ENCODE results near the gene SGPL1.
"Not testable (repeated sequence)": the region's sequence is repeated elsewhere in the genome, so short reads cannot be mapped to it uniquely, and the experiment has no call there.

SGPL1 gene

GRCh38 chr10:70843776-70844489, 28.2 kb downstream of the SGPL1 start:
- no peak for DNase-seq (ENCODE audit: low read depth in 3 of 3)

DNA sequence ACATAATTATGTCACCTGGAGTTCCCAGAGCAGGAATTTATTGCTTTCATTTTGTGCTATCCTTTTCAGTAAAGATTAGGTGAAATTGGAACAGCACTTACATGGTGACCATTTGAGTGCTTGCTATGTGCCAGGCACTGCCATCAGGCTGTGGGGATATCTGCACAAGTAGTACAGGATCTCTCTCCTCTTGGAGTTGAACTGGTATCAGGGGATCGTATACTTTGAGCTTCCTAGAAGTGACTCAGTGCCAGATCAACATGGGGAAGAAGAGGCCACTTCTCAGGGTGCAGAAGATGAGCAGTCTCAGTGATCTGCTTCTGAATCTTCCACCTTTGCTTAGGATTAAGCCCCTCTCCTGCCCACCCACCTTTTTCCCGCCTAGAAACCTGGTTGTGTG, 29.5 kb downstream of the SGPL1 start:
- no peak for DNase-seq (ENCODE audit: low read depth in 3 of 3)

- no peak for DNase-seq (ENCODE audit: low read depth in 3 of 3)
Measured at GRCh38 chr10:70845816-70846215, 30.1 kb downstream of the SGPL1 start.

DNA sequence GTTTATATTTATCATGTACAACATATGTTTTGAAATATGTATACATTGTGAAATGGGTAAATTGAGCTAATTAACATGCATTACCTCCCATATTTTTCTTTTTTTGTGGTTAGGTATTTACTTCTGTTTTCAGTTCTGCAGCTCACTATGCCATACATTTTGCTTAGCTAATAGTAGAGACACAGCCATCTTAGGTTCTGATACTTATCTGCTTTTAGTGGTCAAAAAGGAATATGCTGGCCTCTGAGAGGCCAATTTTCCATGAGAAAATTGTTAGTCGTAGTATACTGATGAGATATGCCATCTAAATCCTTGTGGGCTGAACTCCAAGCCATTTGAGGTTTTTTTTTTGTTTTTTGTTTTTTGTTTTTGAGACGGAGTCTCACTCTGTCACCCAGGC, 31.0 kb downstream of the SGPL1 start:
- no peak for DNase-seq (ENCODE audit: low read depth in 3 of 3)

DNA sequence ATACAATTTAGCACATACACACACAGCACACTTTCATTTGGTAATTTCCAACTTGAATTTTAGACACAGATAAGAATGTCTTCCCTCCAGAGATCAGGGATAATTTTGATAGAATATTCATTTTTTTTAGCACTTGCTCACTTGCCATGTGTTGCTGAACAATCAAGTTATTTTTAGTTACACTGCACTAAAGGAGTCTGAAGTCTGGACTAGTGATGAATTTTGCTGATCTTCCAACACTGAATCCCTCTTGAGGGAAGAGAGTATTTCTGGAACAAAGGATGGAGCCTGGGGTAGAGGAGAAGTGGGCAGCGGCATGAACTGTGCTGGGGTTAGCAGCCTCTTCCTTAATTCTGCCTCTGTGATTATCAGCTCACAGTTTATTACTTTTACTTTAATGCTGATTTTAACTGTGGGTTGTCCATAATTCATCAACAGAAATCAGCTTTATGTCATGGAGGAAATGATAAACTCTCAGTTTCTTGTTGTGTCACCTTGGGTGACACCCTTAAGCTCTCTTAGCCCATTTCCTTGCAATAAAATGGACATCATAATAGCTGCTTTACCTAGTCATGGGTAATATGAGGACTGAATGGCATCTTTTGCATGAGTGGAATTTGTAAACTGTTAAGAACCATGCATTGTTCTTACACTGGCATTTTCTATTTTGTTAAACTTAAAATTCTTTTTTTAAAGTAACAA, 32.1 kb downstream of the SGPL1 start:
- no peak for DNase-seq (ENCODE audit: low read depth in 3 of 3)

- DNase-seq (ENCODE audit: low read depth in 3 of 3), result no peak
Measured at GRCh38 chr10:70849582-70850016, 33.9 kb downstream of the SGPL1 start.

- DNase-seq (ENCODE audit: low read depth in 3 of 3), result no peak
Measured at GRCh38 chr10:70850097-70850496, 34.3 kb downstream of the SGPL1 start.

DNA sequence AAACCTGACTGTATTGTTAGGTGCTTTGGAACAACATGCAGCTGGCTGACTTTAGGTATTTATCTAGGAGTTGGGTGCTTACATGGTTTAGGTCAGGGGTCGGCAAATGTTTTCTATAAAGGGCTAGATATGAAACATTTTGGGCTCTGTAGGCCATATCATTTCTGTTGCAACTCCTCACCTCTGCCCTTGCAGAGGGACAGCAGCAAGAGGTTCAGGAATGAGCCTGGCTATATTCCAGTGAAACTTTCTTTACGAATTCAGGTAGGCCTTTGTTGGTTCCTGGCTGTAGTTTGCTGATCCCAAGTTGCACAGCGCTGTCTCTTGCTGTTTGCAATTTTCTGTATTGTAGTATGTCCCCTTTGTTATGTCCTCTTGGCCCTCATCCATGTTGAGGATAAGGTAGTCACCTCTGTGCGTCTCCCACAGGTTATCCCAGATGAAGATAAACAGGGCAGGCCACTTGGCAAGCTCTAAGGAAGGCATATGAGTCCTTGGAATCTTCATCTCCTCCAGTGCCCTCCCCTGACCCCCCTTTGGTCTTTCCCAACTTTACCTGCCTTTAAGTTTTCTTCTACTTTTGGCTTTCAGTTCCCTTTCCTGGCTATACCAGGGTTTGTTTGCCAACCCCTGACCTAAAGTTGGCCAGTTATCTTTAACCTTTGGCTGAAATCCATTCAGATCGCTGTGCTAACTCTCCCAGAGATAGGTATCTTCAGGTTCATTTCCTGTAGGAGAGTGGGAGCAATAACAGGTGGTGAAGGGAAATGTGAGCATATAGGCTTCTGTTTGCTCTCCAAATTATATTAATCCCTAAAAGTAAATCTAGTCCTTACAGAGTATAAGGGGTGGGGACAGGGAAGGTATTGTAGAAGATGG, 36.1 kb downstream of the SGPL1 start:
- DNase-seq (ENCODE audit: low read depth in 3 of 3), result no peak

DNA sequence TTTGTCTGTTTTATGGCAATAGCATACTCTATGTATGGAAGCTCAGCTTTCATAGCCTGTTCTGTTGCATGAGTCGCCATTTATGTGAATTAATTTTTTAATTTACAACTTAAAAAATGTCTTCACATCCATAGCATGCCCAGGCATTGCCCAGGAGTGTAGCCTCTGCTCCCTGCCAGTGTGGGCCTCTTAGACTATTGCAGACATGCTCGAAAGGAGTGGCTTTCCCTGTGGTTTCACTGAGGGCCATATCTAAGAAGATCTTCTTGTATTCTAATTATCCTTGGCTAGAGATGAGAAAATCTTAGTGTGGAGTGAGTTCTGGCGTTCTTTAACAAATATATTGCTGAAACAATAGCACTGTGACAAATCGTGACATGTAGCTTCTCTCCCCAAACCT, 37.3 kb downstream of the SGPL1 start:
- no peak for DNase-seq (ENCODE audit: low read depth in 3 of 3)

DNA sequence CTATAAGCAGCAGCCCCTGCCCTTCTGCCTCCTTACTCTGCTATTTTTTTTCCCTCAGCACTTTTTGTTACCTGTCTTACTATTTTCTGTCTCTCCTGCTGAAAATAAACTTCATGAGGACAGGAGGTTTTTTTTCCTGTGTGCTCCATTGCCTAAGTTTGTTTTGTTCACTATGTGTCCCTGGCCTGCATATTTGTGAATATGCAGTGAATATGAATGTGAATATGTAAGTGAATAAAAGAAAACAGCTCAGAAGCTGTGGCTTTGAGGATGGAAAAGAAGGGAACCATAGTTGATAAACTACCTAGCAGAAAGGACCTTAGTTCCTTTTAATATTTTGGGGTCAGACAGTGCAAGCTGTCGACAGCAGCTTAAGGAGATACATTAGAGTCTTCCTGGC, 37.7 kb downstream of the SGPL1 start:
- DNase-seq (ENCODE audit: low read depth in 3 of 3), result no peak

- DNase-seq (ENCODE audit: low read depth in 3 of 3), result no peak
Measured at GRCh38 chr10:70856454-70856853, 40.7 kb downstream of the SGPL1 start.

- no peak for DNase-seq (ENCODE audit: low read depth in 3 of 3)
Measured at GRCh38 chr10:70858759-70859158, 43.0 kb downstream of the SGPL1 start.

- DNase-seq (ENCODE audit: low read depth in 3 of 3), result not testable (repeated sequence)
Measured at GRCh38 chr10:70861495-70862197, 45.9 kb downstream of the SGPL1 start.

DNA sequence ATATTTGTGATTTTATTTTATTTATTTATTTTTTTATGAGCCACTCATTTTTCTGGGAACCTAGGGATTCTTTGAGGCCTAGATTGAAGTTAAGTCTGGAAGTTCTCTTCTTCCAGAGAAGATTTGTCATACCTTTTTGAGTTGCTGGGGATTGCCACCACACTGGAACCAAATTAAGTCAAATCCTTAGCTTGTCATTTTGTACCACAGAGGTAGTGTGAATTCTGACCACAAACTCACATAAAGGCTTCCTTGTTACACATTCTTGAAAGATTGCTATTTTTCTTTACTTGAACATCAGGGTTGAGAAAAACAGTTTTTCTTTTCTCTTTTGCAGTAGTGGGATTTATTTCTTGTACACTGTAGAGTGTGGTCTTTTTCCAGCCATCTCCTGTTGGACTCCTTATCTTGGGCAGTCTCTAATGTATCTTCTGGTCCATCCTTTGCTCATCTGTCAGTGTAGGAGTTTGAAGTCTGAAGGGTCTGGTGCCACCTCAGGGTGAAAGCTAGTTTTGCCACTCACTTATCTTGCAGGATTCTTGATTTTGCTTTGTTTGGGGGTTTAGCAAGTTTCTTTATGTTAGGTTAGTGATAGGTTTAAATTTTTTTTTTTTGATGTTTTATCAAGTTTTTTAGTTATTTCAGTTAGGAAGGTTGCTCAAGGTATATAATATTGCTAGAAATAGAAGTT, 47.9 kb downstream of the SGPL1 start:
- DNase-seq (ENCODE audit: low read depth in 3 of 3), result no peak

DNA sequence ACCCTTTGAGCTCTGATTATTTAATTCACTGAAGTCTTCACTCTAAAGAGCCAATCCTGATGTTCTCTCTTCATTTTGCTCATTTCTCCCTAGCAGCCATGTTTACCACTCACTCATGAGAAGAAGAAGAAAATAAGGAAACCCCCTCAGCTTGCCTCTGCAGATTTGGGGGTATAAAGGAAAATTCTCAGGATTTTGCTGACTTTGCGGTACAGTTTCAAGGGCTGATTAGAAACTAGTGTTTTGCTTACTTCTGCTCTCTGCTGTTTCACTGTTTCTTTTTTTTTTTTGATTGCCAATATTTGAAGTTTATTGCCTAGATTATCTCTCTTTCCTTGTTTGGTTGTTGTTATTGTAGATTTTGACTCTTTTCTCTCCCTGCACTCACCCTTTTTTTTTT, 49.2 kb downstream of the SGPL1 start:
- no peak for DNase-seq (ENCODE audit: low read depth in 3 of 3)

- DNase-seq (ENCODE audit: low read depth in 3 of 3), result no peak
Measured at GRCh38 chr10:70866424-70866823, 50.7 kb downstream of the SGPL1 start.

- DNase-seq (ENCODE audit: low read depth in 3 of 3), result no peak
Measured at GRCh38 chr10:70872291-70872690, 56.5 kb downstream of the SGPL1 start.

DNA sequence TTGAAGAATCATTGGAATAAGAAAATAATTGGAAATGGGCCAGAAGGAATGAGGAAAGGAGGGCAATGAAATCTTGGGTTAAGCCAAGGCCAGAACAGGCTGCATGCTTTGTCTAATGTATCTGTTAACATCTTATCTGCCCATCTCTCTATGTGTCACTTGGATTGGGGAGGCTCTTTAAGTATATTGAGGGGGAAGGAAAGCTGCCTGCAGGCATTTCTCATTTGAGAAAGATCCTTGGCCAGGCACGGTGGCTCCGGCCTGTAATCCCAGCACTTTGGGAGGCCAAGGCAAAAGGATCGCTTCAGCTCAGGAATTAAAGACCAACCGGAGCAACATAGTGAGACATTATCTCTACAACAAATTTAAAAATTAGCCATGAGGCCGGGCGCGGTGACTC, 58.3 kb downstream of the SGPL1 start:
- no peak for DNase-seq (ENCODE audit: low read depth in 3 of 3)

- DNase-seq (ENCODE audit: low read depth in 3 of 3), result no peak
Measured at GRCh38 chr10:70879207-70879606, 63.5 kb downstream of the SGPL1 start.

- DNase-seq (ENCODE audit: low read depth in 3 of 3), result peak; percentile 44 to 68 (median 49)
Measured at GRCh38 chr10:70880077-70880534, 64.4 kb downstream of the SGPL1 start.

DNA sequence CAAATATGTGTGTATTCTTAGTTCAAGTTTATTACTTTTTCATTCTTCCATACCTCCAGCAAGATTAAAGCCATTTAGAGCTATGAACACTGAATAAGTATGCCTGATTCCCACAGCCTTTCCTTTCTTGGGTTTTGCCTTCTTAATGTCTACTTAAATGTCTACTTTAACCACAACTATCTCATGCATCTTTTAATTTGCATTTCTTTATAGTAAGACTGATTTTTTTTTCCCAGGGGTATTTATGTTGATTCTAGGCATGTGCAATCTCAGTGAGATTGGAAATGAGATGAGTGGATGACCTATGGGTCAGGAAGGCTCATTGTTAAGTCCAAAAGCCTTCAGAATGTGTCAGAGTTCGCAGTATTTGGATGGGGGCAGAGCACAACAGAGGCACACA, 69.0 kb downstream of the SGPL1 start:
- DNase-seq (ENCODE audit: low read depth in 3 of 3), result no peak
